NCI-H510A treated with DMSO at 0.1 percent for 48 hours (cell line): ENCODE measurements around the gene PEBP1.

Experiments used
- DNase-seq: peaks from one replicate; lab custom pipeline; 2025; lab: John Stamatoyannopoulos, UW

Gene PEBP1

DNA sequence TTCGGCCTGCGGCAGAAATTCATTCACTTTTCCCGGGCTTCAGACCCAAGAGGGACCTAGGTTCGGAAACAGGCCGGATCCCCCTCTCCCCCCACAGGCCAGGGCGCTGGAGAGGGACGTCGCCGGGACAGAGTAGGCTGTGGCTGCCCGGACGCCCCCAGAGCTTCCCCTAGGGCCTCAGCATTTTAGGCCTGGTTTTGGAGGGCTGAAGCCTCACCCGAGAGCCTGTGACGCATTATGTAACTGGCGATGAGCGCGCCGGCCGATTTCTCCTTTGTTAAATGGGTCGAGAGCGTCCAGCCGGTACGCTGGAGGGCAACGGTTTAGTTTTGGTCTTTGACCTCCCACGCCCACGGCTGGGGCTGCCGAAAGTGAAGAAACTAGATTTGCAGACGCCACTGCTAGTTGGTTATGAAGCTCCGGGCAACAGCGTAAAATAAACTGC lies 657 bp downstream of the PEBP1 start:
- DNase-seq, result peak; percentile 16

DNA sequence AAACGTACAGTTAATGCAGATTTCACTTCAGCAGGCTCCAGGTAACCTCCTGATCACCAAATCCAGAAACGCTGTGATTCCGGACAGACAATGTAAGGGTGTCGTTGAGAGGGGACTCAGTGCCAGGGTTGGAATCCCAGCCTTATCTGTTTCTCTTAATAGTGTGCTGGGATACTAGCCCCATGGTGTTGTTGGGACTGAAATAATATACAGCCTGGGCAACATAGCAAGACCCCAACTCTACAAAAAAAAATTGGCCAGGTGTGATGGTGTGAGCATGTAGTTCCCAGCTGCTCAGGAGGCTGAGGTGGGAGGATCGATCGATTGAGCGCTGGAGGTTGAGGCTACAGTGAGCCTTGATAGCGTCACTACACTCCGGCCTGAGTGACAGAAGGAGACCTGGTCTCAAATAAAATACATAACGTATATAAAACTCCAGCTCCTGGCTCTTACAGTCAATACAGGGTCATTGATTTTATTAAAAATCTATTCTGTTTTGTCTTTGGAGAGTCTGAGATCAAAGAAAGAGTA lies 1.3 kb downstream of the PEBP1 start:
- DNase-seq, result no peak

DNA sequence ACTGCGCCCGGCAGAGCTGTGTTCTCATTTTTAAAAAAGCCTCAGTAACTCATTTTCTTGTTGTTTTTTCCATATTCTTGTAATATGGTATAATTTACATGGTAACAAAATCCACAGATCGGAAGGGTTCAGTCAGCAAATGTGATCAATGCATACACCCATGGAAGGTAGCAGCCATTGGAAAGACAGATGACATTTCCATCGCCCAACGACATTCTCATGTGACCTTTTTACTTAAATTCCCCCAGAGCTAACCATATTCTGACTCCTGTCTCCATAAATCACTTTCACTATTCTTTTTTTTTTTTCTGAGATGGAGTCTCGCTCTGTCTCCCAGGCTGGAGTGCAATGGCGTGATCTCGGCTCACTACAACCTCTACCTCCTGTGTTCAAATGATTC lies 4.9 kb downstream of the PEBP1 start:
- DNase-seq, result no peak

DNA sequence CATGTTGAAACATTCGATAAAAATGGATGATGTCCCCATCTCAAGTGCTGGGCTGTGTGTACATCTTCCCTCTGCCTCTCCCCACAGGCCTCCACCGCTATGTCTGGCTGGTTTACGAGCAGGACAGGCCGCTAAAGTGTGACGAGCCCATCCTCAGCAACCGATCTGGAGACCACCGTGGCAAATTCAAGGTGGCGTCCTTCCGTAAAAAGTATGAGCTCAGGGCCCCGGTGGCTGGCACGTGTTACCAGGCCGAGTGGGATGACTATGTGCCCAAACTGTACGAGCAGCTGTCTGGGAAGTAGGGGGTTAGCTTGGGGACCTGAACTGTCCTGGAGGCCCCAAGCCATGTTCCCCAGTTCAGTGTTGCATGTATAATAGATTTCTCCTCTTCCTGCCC lies 8.6 kb downstream of the PEBP1 start:
- DNase-seq, result no peak

DNA sequence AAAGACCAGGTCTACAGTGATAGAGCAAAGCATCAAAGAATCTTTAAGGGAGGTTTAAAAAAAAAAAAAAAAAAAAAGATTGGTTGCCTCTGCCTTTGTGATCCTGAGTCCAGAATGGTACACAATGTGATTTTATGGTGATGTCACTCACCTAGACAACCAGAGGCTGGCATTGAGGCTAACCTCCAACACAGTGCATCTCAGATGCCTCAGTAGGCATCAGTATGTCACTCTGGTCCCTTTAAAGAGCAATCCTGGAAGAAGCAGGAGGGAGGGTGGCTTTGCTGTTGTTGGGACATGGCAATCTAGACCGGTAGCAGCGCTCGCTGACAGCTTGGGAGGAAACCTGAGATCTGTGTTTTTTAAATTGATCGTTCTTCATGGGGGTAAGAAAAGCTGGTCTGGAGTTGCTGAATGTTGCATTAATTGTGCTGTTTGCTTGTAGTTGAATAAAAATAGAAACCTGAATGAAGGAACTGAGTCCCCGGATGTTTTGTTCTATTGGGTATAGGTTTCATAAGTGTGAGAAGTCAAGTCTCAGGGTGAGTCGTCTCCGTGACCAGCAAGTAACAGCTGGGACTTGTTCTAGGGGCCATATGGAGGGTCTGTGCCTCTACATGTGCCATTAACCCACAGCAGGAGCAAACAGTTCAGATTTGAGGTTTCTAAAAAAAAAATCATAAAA lies 9.3 kb downstream of the PEBP1 start:
- no peak for DNase-seq

DNA sequence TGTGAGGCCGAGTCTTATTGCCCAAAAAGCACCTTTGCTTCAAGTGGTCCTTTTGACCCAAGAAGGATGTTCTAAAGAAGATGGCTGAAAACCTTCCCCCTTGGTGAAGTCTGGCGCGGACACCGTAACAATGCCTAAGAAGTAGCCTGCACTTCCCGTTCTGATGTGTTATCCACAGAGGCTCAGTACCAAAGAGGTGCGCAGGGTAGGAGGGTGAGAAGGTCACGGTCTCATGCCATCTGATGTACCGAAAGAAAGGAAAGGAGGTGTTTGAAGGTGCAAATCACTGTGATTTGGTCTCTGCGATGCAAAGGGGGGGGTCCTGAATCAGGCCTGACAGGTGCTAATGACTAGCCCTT lies 9.9 kb downstream of the PEBP1 start:
- DNase-seq, result no peak

DNA sequence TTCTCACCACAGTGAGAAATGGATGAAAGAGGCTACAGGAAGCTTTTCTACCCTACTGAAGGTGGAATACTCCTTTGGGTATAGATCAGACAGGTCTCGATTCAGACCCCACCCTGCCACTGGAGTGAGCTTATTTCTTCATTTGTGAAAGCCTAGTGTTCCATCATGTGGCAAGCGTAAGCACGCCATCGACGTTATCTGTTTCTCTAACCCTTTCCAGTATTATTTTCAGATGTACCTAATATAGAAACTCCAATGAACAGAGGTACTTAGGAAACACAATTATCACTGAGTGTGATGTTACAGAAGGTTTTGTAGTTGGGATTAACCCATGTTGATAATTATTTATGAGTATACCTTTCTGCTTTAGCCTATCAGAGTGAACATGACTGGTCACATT lies 12.4 kb downstream of the PEBP1 start:
- DNase-seq, result no peak

DNA sequence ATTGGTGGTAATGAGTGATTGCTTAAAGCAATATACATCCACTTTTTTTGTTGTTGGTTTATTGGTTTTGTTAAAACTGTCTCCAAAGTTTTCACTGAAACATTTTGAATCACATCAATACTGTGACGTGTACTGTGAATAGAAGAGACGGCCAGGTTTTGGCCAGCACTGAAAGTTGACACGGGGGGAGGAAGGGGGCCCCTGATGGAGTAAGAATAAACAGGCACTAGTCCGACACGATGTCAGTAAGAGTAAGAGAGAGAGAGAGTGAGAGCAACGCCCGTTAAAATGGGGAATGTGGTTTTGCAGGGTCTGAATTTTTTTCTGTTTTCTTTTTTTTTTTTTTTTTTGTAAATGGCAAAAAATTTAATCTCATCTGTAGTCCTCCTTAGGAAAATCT lies 14.7 kb downstream of the PEBP1 start:
- no peak for DNase-seq

DNA sequence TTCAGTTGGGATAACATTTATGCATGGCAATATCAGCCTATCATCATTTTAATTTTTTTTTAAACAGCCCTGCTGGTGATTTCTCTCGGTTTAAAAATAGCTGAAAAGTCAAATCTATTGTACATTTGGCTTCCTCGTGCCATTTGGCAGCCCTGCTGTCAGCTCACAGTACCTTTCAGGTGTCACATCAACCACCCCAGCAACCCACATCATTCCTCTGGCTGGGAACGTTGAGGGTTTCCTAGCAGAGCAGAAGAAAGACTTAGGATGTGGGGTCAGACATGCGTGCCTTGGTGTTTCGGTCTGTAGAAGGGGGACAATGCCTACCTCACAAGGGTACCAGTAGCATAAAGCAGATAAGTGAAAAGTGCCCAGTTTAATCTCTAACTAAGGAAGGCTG lies 15.8 kb downstream of the PEBP1 start:
- no peak for DNase-seq

DNA sequence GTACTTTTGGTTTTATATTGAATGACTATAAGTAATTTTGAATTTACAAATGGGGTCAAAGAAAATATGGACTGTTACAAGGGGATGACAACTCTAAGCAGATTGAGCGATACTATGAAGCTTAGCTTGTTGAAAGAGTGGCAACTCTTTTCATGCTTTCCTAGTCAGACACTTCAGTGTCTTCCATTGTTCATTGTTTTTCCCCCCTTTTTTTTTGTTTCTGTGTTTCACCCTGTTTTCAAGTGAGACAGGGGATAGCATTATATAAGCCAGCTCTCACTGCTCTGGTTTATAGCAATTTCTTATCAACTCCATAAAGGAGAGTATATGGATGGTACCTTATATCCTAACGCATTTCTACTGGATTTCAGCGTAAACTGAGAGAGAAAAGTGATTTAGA lies 24.6 kb downstream of the PEBP1 start:
- DNase-seq, result no peak

DNA sequence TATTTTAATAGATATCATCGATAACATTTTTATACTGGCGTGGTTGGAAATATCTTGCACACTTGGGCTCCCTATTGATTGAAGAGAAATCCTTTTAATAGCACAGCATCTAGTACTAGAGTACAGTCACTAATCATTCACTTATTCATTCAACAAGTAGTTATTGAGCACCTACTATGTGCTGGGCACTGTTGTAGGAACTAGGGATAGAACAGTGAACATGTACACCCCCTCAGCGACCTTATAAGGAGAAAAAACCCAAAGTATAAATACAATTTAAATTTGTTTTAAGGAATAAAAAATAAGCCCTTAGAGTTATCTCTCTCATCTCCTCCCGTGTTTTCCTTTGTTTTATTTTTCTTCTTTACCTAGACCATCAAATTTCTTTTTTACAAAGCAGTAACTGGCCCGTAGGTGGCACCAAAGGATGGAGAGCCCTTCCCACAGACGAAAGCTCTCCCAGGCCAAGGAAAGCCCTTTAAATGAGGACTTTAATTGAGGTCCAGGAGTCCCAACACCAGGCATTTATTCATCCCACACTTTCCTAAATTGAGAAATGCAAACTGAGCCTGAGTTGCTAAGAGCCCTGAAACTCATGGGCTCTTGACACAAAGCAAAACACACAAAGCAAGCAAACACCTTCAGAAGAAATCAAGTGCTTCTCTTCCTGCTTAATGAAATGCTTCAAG lies 29.0 kb downstream of the PEBP1 start:
- peak; percentile 68 for DNase-seq

DNA sequence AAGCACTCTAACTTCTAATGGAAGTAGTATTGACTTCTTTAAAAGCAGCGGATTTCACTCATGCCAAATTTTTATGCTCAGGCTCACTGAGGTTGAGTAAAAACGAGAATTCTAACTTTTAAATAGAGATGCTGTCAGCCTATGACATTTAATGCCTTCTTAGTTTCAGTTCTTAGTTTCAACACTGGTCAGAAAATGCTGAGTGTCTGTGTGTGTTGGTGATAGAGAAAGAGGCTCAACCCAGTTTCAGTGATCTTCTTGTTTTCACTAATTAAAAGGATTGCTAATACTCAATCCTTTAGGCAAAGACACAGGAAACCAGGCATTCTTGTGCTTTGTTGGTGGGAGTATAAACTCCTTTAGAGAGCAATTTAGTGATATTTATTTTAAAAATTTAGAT lies 31.0 kb downstream of the PEBP1 start:
- no peak for DNase-seq

DNA sequence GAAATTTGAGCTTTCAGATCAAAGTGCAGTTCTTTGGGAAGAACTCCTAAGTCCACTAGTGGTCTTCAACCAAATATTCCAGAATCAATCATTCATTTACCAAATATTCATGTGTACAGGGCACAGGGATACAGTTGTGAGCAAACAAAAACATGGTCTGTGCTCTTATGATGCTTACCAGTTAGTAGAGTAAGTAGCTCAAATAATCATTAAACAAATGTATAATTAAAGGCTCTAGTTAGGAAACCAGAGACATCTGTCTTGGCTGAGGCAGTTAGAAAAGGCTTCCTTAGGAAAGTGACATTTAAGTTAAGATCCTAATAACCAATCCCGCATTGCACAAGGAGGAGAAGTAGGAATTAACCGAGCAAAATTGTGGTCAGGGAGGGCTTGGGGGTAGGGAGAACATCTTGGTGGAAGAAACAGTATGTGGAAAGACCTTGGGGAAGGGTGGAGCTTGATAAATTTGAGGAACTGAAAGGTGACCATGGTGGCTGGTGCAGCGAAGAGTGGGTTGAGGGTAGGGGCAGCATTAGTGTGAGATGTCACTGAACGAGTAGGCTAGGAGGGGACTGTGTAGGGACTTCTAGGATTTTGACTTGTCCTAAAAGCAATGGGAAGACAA lies 40.0 kb downstream of the PEBP1 start:
- DNase-seq, result no peak

DNA sequence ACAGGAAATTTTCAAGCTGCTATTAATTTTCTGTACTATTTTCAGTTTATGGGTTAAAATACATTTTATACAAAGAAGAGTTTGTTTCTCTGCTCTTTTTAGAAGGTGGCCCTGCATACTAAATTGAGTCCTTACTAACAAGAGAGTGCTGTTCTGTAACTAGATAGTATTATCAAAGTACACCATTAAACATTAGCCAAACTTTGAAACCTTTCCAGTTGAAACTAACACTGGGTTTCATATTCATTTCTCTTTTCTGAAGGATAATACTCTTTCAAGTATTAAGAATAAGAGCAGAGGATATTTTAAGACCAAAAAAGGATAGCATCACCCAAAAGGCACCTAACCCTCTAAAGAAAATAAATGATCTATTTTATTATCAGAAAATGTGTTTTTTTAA lies 47.2 kb downstream of the PEBP1 start:
- DNase-seq, result no peak

DNA sequence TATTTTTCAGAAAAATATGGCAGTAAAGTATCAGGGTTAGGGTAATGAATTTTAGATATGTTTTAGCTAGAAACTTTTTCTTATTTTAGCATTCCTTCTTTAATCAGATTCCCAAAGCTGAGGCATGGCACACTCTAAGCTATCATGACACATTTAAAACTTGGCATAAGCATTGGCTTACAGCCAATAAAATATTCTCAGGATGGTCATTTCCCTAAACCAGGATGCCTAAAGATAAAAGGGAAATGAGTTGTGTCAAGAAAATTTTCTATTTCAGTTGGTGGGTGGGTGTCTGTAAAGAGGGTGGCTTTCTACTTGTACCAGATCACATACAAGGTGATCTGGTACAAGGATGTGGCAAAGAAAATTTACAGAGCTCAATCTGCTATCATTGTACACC lies 47.8 kb downstream of the PEBP1 start:
- no peak for DNase-seq

DNA sequence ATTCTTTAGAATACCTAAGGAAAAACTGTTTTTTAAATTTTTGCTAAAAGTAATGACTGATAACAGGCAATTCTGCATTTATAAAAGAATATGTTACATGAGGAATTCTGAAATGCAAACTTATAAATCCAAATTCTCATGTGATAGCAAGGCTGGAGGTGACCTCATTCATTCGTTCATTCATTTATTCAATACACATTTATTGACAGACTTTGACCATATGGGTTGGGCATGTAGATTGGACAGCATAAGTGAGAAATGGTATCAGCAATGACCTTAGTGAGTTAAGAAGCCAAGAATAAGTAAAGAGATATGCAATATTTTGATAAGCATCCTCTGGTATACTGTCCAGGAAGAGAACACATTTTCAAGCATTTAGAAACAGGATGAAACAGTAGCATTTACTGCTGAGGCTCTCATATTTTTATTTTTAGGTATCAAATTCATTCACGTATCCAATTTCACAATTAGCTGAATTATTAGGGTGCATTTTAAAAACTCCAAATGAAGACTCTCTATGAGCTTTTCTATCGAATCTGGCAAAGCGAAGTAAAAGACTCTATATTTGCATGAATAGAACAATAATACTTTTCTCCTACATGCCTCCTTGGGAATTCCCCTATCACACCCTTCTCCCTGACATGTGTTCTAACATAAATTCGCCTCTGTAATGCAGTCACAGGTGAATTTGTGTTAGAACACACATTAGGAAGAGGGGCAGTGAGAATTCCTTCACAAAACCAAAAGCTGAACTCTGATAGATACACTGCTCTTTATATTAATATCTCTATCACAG lies 49.9 kb downstream of the PEBP1 start:
- DNase-seq, result no peak

DNA sequence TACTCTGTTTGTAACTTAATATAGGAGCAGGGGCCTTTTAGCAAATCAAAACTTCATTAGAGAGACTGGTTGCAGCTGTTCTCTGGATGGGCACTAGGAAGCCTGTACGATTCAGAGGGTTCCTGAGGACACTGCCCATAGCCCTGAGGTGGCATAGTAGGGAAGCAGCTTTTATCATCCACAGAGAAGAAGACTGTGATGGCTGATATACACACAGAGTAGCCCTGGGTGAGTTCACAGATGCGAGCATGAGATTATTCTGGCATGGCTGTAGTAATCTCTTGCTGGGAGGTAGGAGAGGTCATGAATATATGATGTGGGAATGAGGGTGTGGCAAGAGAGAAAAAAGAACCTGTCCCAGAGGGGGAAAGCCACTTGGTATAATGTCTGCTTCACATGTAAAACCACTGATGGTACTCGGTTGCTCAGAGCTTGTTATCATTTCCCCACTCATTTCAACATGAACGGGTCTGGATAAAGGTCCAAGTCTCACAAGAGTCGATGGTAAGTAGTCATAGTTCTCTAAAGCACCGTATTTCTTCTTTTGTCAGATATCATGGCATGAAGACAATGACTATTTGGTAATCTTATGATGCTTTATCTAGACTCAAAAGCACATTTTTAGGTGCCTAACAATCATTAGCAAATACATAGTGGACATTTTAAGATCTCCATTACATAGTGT lies 52.0 kb downstream of the PEBP1 start:
- no peak for DNase-seq

DNA sequence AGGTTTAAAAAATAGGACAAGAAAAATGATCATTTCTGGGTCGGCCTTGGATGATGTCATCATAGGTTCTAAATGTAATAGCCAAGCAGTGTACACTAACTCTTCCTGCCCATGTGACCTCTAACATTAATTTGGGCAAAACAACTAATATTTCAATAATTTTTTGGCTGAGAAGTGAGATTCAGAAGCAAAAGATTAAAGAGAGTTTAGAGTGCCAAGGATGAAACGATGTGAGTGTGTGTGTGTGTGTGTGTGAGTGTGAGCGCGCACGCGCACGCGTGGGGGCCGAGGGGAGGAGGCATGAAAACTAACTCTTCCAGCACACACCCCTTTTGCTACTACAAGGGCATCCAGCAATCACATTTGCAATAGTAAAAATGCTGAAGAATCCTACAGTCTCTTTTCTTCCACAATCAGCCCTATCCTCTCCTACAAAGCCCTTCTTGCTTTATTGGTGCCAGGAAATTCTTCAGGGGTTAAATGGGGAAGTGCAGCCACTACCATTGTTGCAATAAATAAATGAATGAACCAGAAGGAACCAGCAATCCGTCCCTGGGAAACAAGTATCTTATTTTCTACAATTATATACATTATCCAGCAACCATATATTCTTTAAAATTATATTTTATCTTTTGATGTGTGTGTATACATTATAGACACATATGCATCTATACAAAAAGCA lies 52.9 kb downstream of the PEBP1 start:
- peak; percentile 37 for DNase-seq

DNA sequence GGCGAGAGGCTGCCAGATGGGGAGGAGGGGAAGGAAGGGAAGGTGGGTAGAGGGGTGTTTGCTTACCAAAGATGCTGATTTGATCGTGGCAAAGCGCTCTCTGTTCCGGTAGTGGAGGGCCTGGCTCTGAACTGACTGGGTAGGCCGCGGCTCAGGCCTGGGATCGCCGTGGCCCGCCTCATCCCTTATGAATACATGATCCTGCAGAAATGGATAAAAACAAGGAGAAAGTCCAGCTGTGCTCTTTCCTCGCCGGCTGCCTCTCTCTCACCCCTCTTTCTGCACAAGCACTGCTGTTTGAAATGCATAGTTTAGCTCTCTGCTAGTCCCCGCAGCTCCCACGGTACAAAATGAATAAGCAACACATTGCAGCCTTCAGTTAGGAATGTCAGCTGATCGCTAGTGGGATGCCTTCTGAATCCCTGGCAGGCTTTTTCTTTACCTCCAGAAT lies 53.8 kb downstream of the PEBP1 start:
- DNase-seq, result peak; percentile 77

DNA sequence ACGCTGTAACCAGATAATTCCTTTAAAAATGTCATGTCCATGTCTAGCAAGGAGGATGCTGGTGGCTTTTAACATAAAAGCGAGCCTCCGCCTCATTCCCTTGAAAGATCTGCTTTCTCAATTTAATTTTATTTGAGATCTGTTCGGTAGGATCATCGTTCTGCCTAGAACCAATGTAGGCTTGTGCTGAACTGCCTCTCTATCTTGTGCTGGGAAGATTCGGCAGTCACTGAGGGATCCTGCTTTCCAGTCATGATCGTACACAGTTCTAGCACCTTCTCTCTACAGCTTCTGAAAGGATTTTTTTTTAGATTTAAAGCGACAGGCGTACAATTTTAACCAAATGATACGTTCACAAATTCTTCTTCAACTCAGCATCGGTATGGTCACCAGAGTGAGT lies 54.3 kb downstream of the PEBP1 start:
- peak; percentile 62 for DNase-seq

DNA sequence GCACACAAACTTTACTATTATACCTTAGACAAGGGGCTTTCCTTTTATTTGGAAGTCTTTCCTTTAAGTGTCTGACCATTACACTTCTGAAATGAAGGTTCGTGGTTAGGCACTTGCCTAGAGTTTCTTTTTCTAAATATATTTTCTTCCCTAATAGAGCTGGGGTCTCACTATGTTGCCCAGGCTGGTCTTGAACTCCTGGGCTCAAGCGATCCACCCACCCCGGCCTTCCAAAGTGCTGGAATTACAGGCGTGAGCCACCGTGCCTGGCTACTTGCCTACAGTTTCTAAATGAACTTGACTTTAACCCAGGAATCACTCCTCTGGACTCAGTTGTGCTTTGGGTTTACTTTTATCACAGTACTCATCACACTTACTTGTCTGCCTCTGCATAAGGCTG lies 57.6 kb downstream of the PEBP1 start:
- no peak for DNase-seq
